ENCODE data around the gene CTSD.

DNA sequence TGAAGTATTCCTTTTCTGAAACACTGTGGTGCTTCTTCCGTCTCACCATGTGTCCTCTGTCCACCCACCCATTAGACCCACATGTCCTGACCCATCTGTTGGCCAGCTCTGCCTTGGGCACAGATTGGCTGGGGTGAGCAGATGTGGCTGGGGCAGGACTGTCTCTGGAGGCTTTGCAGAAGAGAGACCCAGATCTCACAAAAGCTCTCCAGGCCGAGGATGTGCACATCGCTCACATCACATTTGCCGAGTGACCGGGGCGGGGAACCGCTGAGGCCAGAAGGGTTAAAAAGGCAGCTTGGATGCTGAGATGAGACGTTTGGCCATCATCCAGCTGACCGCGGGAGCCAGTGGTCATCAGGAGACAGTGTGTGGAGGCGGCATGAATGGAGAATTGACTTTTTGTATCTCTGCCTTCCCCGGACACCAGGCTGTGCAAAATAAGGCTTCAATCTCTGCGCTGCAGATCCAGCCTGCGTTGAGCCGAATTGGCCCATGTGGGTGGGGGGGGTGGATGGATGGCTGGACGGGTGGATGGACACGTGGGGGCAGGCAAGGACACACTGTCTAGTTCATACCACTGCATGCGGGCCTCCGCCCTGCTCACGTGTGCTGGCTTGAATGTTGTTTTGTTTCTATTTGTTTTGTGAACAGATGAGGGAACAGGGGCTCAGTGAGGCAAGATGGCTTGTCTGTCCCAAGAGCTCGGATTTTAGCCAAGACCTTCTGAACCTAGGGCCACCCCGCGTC is 19.4 kb downstream of the CTSD start:
- TF ChIP-seq, protein P1, sequence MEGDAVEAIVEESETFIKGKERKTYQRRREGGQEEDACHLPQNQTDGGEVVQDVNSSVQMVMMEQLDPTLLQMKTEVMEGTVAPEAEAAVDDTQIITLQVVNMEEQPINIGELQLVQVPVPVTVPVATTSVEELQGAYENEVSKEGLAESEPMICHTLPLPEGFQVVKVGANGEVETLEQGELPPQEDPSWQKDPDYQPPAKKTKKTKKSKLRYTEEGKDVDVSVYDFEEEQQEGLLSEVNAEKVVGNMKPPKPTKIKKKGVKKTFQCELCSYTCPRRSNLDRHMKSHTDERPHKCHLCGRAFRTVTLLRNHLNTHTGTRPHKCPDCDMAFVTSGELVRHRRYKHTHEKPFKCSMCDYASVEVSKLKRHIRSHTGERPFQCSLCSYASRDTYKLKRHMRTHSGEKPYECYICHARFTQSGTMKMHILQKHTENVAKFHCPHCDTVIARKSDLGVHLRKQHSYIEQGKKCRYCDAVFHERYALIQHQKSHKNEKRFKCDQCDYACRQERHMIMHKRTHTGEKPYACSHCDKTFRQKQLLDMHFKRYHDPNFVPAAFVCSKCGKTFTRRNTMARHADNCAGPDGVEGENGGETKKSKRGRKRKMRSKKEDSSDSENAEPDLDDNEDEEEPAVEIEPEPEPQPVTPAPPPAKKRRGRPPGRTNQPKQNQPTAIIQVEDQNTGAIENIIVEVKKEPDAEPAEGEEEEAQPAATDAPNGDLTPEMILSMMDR (IDR thresholded peaks at IDR 0.05 in 2 of 3, conservative IDR thresholded peaks at IDR 0.05 in 1 of 3; ENCODE audit: borderline replicate concordance in 1 of 3, insufficient read depth in 1 of 3, low read depth in 2 of 3, low read length in 2 of 3) = no peak
- TF ChIP-seq TCF7L2 (IDR thresholded peaks at IDR 0.05; ENCODE audit: borderline replicate concordance, extremely low read depth, insufficient read depth, insufficient read length) = no peak
- no peak; the same call in 1 of the 2 replicates for TF ChIP-seq RAD21 (IDR thresholded peaks at IDR 0.05; ENCODE audit: low read depth)
- TF ChIP-seq, protein P2, sequence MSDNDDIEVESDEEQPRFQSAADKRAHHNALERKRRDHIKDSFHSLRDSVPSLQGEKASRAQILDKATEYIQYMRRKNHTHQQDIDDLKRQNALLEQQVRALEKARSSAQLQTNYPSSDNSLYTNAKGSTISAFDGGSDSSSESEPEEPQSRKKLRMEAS (IDR thresholded peaks at IDR 0.05) = no peak
- TF ChIP-seq POLR2A (IDR thresholded peaks at IDR 0.05; ENCODE audit: borderline replicate concordance, extremely low read depth, insufficient read depth, insufficient read length) = no peak
- no peak for TF ChIP-seq EZH2 (IDR thresholded peaks at IDR 0.05)
- TF ChIP-seq SIN3A (IDR thresholded peaks at IDR 0.05; ENCODE audit: low read depth) = no peak
- TF ChIP-seq EGR1 (IDR thresholded peaks at IDR 0.05; ENCODE audit: low read depth) = no peak
- TF ChIP-seq POLR2AphosphoS5 (IDR thresholded peaks at IDR 0.05; ENCODE audit: low read depth, low read length) = no peak
- TF ChIP-seq, protein P3, sequence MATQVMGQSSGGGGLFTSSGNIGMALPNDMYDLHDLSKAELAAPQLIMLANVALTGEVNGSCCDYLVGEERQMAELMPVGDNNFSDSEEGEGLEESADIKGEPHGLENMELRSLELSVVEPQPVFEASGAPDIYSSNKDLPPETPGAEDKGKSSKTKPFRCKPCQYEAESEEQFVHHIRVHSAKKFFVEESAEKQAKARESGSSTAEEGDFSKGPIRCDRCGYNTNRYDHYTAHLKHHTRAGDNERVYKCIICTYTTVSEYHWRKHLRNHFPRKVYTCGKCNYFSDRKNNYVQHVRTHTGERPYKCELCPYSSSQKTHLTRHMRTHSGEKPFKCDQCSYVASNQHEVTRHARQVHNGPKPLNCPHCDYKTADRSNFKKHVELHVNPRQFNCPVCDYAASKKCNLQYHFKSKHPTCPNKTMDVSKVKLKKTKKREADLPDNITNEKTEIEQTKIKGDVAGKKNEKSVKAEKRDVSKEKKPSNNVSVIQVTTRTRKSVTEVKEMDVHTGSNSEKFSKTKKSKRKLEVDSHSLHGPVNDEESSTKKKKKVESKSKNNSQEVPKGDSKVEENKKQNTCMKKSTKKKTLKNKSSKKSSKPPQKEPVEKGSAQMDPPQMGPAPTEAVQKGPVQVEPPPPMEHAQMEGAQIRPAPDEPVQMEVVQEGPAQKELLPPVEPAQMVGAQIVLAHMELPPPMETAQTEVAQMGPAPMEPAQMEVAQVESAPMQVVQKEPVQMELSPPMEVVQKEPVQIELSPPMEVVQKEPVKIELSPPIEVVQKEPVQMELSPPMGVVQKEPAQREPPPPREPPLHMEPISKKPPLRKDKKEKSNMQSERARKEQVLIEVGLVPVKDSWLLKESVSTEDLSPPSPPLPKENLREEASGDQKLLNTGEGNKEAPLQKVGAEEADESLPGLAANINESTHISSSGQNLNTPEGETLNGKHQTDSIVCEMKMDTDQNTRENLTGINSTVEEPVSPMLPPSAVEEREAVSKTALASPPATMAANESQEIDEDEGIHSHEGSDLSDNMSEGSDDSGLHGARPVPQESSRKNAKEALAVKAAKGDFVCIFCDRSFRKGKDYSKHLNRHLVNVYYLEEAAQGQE (IDR thresholded peaks at IDR 0.05; ENCODE audit: low read depth) = no peak

All from HCT116 (cell line).